MM.1S (cell line): Measurements from ENCODE around the gene RFK.

Experiments
- DNase-seq: peaks from one replicate; pipeline ENCODE4 v3.0.0-alpha.2; 2015
- H2AFZ ChIP-seq: fragments of 300-600 bp; sonication (generic); 2 replicates; pipeline ENCODE4 v1.6.0; 2016; ENCODE audit warnings: antibody characterized with exemption, low read length
- H3F3A ChIP-seq: fragments of 300-600 bp; sonication (generic); 2 replicates; pipeline ENCODE4 v1.6.1; 2016; ENCODE audit warnings: mild to moderate bottlenecking, antibody characterized with exemption, low read length, moderate library complexity, mixed read lengths; ENCODE audit not compliant: insufficient read depth
- H3K27ac ChIP-seq: fragments of 300-600 bp; sonication (generic); 2 replicates; pipeline ENCODE4 v1.5.1; 2016; ENCODE audit warnings: mild to moderate bottlenecking, low read length
- H3K27me3 ChIP-seq: fragments of 300-600 bp; sonication (generic); replicated peaks from 2 replicates; pipeline ENCODE4 v1.6.0; 2016; ENCODE audit warnings: low read length; ENCODE audit not compliant: insufficient read depth
- H3K36me3 ChIP-seq: fragments of 300-600 bp; sonication (generic); replicated peaks from 2 replicates; pipeline ENCODE4 v1.6.1; 2016; ENCODE audit warnings: mild to moderate bottlenecking, low read length, mixed read lengths; ENCODE audit not compliant: insufficient read depth
- H3K4me1 ChIP-seq: fragments of 300-600 bp; sonication (generic); 2 replicates; pipeline ENCODE4 v1.6.1; 2016; ENCODE audit warnings: low read length, mixed read lengths
- H3K4me2 ChIP-seq: fragments of 300-600 bp; sonication (generic); 2 replicates; pipeline ENCODE4 v1.6.0; 2016; ENCODE audit warnings: low read depth, low read length
- H3K4me3 ChIP-seq: fragments of 300-600 bp; sonication (generic); 2 replicates; pipeline ENCODE4 v1.5.1; 2016; ENCODE audit warnings: low read length, mixed read lengths
- H3K79me2 ChIP-seq: fragments of 300-600 bp; sonication (generic); 2 replicates; pipeline ENCODE4 v1.6.1; 2016; ENCODE audit warnings: mixed run types, low read length, mixed read lengths
- H3K9ac ChIP-seq: fragments of 300-600 bp; sonication (generic); 2 replicates; pipeline ENCODE4 v1.6.1; 2016; ENCODE audit warnings: low read length, mixed read lengths
- H3K9me2 ChIP-seq: fragments of 300-600 bp; sonication (generic); replicated peaks from 2 replicates; pipeline ENCODE4 v1.6.1; 2016; ENCODE audit warnings: mild to moderate bottlenecking, low read length, mixed read lengths; ENCODE audit not compliant: insufficient read depth
- H3K9me3 ChIP-seq: fragments of 300-600 bp; sonication (generic); replicated peaks from 2 replicates; pipeline ENCODE4 v1.6.1; 2016; ENCODE audit warnings: mild to moderate bottlenecking, low read length, mixed read lengths; ENCODE audit not compliant: insufficient read depth
- H4K20me1 ChIP-seq: fragments of 300-600 bp; sonication (generic); 2 replicates; pipeline ENCODE4 v1.6.1; 2016; ENCODE audit warnings: mild to moderate bottlenecking, low read length, moderate library complexity, mixed read lengths; ENCODE audit not compliant: insufficient read depth
- CTCF ChIP-seq: fragments of 300-600 bp; sonication (generic); IDR thresholded peaks from 2 replicates; pipeline ENCODE4 v1.5.1; 2016; ENCODE audit warnings: antibody characterized with exemption, low read length, mixed read lengths
- EZH2 ChIP-seq: fragments of 300-600 bp; sonication (generic); optimal IDR thresholded peaks from 2 replicates; pipeline ENCODE3; 2017; ENCODE audit warnings: low read depth, mild to moderate bottlenecking, antibody characterized with exemption, low read length, mixed read lengths
- EZH2phosphoT487 ChIP-seq: fragments of 300-600 bp; sonication (generic); IDR thresholded peaks from 2 replicates; pipeline ENCODE4 v1.6.1; 2018; ENCODE audit warnings: antibody characterized with exemption, low read length

Gene RFK

GRCh38 chr9:76355886-76356285 lies 38.3 kb downstream of the RFK start:
- H3K36me3 ChIP-seq: no peaks in the 10 kb centered on the region
- H3K27me3 ChIP-seq: no peaks in the 10 kb centered on the region
- H3K79me2 ChIP-seq: no peaks in the 10 kb centered on the region
- H3K9me2 ChIP-seq: no peaks in the 10 kb centered on the region
- no peaks in the 10 kb centered on the region for H3K4me1 ChIP-seq
- no peaks in the 10 kb centered on the region for H3F3A ChIP-seq
- H3K4me2 ChIP-seq: no peak overlapping the region
- no peak overlapping the region for H3K9ac ChIP-seq
- H3K9me3 ChIP-seq: no peaks in the 10 kb centered on the region
- H3K27ac ChIP-seq: no peak overlapping the region
- DNase-seq: no peak
- no peak for TF ChIP-seq EZH2
- no peak for TF ChIP-seq EZH2phosphoT487
- TF ChIP-seq CTCF: no peak
- H4K20me1 ChIP-seq: no peaks in the 10 kb centered on the region
- no peak overlapping the region for H2AFZ ChIP-seq
- H3K4me3 ChIP-seq: no peak overlapping the region

- Histone ChIP-seq H3K36me3 (no peaks in the 10 kb centered on the region), H3K79me2 (no peaks in the 10 kb centered on the region), H3F3A (no peaks in the 10 kb centered on the region), H3K4me2 (no peak overlapping the region), H3K9me2 (no peaks in the 10 kb centered on the region), H3K9ac (no peak overlapping the region), H4K20me1 (no peaks in the 10 kb centered on the region), H3K4me3 (no peak overlapping the region), H3K27ac (no peak overlapping the region), H3K4me1 (no peaks in the 10 kb centered on the region), H2AFZ (no peak overlapping the region), H3K27me3 (no peaks in the 10 kb centered on the region), H3K9me3 (no peaks in the 10 kb centered on the region)
- no peak for DNase-seq
- TF ChIP-seq CTCF (no peak), EZH2 (no peak), EZH2phosphoT487 (no peak)
Measured at GRCh38 chr9:76354221-76354620, 40.0 kb downstream of the RFK start.

GRCh38 chr9:76353280-76353679 lies 40.9 kb downstream of the RFK start:
- H3K36me3 ChIP-seq: no peaks in the 10 kb centered on the region
- no peak for DNase-seq
- no peaks in the 10 kb centered on the region for H3K9me2 ChIP-seq
- H3K79me2 ChIP-seq: no peaks in the 10 kb centered on the region
- H2AFZ ChIP-seq: no peak overlapping the region
- H3K27me3 ChIP-seq: no peaks in the 10 kb centered on the region
- no peak overlapping the region for H3K9ac ChIP-seq
- no peak overlapping the region for H3K4me3 ChIP-seq
- no peaks in the 10 kb centered on the region for H3K4me1 ChIP-seq
- no peaks in the 10 kb centered on the region for H4K20me1 ChIP-seq
- H3K27ac ChIP-seq: no peak overlapping the region
- H3K4me2 ChIP-seq: no peak overlapping the region
- no peaks in the 10 kb centered on the region for H3F3A ChIP-seq
- H3K9me3 ChIP-seq: no peaks in the 10 kb centered on the region
- TF ChIP-seq EZH2phosphoT487 (no peak), CTCF (no peak), EZH2 (no peak)

GRCh38 chr9:76352026-76352620 lies 42.1 kb downstream of the RFK start:
- TF ChIP-seq CTCF: no peak
- Histone ChIP-seq H3K79me2 (no peaks in the 10 kb centered on the region), H3K4me1 (no peaks in the 10 kb centered on the region), H3K4me2 (no peak overlapping the region), H3K9ac (no peak overlapping the region), H3K27ac (no peak overlapping the region), H3K27me3 (no peaks in the 10 kb centered on the region), H2AFZ (no peak overlapping the region), H3K4me3 (no peak overlapping the region), H3K9me3 (no peaks in the 10 kb centered on the region), H3K9me2 (no peaks in the 10 kb centered on the region), H3K36me3 (no peaks in the 10 kb centered on the region), H4K20me1 (no peaks in the 10 kb centered on the region), H3F3A (no peaks in the 10 kb centered on the region)
- no peak for DNase-seq
